HG03066 (cell line): ENCODE data around the gene TOP1.

ENCODE experiments used
- ATAC-seq: cut with Tn5 transposase; IDR thresholded peaks from one replicate; pipeline ENCODE4 v1.9.1; 2021; ENCODE audit warnings: low read depth; ENCODE audit not compliant: unreplicated experiment

TOP1 gene

DNA sequence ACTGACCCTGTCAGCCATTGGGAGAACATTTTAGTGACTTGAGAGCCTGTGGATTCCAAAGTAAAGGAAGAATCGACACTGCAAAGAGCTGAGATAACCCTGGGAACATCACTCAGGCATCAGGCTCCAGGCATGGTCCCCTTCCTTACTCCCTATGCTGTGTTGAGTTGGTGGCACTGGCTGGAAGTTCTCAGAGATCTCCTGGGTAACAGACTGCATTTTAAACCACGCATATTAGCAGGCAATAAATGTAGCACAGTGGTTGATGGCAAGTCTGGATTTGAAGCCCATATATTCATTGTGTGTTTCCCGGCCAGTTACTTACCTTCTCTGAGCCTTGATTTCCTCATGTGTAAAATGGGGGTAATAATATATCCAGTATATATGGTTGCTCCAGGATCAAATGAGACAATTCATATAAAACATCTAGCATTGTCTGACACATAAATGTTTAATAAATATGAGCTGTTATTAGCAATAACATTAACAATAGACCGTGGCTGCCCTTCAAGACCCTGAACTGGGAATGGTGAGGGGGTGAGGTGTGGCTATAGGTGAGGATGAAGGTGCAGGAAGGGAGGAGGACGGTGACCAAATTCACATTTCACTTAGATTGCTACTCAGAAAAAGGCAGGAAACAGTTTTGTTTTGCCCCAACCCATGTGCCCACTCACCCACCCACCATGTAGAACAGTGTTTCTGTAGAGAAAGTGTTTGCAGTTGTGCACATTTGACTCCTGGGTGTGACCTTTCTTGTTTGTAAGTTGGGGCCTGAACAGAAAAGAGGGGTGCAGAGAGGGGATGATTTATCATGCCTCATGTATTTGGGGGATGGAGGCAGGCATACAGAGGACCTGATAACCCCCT is 110.8 kb downstream of the TOP1 start:
- ATAC-seq, result no peak

DNA sequence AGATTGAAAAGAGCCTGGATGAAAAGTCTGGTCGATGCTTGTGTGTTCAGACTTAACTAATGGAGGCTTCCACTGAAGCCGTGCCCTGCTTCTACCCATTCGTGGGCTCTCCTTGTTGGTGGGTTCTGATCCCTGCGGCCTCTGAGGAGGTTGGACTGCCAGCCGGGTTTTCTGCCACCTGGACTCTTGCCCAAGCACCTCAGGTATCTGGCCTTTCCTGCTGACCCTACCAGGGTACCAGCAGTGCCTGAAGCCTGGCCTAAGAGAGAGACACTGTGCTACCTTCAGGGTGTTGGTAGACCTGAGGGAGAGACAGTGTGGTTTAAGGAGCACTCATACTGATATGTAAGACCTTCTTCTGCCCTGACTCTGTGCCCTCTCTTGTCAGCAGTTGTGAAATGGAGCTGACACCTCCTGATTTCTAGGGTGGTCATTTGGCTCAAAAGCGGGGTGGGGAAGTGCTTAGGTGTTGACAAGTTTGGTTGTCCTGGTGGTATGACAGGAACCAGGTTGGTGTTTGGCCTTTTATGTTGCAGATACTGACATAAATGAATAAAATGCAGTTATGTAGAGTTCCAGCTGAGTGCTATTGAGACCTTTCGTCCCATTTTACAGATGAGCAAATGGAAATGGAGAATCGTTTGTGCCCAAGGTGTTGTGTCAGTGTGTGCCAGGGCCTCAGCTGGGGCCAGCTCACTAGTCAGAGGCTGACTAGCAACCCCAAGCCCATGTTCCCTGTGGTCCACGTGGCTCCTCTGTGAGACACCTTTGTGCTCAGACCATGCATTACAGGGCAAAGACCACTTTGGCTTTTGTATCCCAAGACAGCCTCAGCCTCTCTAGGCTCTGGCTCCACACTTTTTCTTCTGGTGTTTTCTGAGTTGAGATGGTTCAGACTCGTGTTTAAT is 111.9 kb downstream of the TOP1 start:
- ATAC-seq, result no peak

DNA sequence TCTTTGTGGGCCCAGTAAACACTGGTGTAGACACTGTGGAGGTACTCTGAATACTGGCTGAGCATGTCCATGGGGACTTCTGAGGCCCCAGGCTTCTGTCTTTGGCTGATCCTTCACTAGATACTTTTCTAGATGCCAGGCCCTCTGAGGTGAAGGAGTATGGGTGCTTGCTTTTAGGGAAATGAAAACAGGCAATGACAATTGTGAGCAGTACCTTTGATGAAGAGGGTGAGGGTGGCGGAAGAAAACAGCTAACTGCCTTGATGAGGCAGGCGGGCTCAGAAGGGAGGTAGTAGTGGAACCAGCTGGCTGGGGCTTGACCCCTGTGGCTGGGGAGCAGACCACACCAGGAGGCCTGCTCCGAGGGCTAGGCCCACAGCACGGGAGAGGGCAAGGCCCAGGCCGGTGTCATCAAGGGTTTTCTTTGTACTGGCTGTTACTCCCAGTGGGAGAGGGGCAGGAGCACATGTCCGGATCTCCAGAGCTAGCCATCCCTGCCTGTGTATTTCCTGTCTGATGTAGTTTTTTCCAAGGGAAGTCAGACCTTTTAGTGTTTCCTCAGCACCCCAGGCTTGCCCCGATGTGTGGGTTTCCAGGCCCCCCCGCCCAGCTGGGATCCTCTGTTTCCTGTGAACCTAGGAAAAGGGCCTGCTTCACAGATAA is 112.7 kb downstream of the TOP1 start:
- no peak for ATAC-seq

DNA sequence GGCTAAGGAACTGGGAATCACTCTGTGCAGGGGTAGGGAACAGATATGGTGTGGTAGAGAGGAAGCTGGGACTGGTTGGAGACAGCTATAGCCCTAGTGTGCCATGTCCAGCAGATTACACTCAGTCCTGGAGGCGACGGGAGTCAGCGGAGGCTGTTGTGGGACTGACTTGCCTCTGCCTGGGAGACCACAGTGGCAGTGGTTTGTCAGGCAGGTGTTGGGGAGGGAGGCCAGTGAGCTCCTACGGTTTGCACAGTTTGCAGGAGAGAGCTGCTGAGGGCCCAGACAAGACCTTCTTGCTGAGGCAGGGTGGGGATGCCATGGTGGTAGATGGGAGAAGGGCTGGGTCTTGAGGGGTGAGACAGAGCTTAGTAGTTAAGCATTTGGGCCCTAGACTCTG is 113.6 kb downstream of the TOP1 start:
- ATAC-seq, result no peak

DNA sequence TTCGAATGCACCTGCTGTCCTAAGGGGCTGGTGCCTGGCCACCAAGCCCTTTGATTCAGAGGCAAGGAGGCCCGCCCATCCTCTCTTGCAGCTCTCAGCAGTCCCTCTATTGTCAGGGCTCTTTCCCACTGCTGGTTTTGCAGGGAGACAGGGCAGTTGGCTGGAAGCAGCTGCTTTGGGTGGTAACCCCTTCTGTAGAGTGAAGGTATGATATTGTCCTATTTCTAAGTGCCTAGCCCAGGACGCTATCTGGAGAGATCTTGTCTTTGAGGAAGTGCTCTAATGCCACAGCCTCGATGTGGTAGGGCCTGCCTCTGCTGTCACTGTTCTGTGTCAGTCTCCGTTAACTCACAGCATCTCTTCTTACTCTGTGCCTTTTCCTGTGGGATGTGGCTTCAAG is 114.3 kb downstream of the TOP1 start:
- ATAC-seq, result no peak

GRCh38 chr20:41143354-41143753 is 114.7 kb downstream of the TOP1 start:
- no peak for ATAC-seq

DNA sequence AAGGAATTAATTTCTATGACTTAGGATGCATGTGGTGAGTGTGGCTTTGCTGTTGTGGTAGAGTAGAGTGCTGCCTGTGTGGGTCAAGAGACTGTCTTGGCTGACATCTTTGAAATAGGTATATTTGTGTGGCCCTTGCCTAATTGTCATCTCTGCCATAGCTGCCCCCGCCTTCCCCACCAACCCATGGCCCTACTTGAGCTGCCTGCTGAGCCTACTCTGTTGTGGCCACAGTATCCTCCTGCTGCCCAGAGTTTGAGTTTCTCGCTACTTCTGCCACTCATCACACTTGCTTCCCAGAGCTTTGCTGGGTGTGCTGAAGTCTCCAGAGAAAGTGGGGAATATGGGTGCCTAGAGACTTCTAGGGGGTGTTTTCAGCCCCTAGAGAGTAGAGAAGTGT is 116.7 kb downstream of the TOP1 start:
- no peak for ATAC-seq

DNA sequence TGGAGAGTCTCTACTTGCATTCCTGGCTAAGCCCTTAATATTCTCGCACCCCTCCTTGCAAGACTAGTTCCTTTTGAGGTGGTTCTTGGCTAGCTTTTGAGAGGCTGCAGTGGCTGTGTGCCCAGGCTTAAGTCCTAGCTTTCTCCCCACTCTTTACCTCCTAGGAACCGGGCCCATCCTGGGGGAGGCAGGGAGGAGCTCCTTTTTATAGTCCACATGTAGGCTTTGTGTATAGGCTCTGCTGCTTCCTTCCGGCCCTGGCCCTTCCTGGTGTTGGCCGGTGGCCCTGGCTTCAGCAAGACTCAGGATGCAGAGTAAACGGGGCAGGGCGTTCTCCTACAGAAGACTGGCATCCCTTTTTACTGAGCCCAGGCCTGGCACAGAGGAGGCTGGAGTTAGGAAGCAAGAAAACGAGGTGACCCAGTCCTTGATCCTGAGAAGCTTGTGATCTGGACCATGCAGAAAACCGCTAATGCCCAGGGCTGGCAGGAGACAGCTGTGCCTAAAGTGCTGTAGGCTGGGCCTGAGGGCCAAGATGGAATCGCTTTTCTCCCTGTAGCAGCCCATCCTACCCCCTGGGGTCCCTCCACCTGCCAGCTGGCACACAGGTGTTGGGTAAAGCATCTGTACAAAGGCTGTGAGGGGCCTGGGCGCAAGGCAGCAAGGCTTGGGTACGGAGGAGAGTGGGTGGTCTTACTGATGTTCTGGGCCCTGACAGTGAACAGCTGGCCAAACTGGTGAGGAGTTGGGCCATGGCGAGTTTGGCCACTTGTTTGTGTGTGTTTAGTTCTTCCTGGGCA is 117.4 kb downstream of the TOP1 start:
- ATAC-seq, result no peak

DNA sequence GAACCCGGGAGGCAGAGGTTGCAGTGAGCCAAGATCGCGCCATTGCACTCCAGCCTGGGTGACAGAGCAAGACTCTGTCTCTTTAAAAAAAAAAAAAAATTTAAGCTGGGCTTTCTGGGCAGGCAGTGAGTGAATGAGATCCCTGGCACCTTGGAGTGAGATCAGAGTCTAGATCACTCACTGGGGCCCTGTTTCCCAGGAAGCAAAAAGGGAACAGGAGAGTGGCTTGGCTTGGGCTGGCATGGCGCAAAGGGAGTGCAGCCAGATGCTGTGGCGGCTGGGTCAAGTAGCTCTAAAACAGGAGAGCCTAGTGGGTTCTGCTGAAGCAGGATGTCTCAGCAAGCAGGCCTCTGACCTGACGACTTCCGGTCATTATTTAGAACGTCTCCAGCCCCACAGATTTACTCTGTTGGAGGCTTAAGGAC is 119.2 kb downstream of the TOP1 start:
- no peak for ATAC-seq

DNA sequence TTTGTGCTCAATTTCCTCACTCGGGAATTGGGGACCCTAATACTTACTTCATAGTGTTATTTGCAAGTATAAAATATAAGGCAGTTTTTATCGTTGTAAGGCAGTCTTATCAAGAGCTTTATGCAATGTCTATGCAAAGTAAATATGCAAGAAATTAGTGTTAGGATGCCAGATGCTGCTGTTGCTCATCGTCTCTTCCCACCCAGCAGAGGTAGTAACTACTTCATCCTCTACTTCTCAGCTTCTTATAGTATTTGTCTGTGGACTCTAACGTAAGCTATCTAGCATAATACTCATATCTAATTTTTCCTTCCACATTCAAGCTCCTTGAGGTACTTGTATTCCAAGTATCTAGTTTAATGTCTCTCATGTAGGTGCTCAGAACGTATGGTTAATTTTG is 120.3 kb downstream of the TOP1 start:
- ATAC-seq, result no peak

DNA sequence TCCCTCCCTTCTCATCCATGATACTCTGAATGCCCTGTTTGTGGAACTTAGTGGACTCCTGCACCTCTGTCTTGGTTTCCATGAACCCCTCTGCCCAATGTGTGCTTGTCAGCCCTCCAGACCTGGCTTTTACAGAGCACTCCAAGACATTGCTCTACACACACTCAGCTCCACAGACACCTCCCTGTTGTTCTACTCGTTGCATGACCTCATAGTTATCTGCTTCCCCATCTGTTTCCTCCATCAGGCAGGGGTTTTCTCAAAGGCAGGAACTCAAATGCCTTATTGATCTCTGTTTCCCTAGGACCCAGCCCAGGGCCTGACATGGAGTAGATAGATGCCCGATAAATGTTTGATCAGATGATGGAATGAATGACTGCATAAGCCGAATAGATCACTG is 122.0 kb downstream of the TOP1 start:
- no peak for ATAC-seq

DNA sequence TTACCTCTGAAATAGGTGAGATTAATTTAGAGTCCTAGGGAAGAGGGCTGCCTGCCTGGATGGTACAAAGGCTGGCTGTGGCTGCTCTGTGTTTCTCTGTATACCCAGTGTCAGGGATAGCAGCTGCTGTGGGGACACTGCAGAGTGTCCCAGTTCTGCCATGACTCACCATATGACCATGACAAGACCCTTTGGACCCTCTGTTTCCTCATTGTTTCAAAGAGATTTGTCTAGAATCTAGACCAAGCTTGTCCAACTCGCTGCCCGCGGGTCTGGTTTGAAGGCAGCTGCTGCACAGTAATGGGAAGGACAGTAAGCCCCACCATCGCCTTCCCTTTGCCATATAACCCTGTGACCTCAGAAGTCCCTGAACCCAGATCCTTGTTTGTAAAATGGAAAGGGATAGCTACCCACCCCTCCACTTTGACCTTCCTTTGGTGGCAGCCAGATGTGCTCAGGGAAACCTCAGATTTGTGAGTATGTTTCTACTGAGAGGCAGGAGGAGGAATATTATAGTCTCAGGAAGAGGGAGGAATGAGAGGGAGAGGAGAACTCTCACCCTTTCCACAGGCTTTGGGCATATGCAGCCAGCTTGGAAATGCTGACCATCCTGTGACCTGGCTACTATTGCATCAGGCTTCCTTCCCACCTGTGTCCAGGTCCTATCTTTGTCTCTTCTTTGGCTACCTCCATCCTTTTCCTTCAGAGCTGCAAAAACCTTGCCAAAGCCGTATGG is 122.7 kb downstream of the TOP1 start:
- no peak for ATAC-seq

DNA sequence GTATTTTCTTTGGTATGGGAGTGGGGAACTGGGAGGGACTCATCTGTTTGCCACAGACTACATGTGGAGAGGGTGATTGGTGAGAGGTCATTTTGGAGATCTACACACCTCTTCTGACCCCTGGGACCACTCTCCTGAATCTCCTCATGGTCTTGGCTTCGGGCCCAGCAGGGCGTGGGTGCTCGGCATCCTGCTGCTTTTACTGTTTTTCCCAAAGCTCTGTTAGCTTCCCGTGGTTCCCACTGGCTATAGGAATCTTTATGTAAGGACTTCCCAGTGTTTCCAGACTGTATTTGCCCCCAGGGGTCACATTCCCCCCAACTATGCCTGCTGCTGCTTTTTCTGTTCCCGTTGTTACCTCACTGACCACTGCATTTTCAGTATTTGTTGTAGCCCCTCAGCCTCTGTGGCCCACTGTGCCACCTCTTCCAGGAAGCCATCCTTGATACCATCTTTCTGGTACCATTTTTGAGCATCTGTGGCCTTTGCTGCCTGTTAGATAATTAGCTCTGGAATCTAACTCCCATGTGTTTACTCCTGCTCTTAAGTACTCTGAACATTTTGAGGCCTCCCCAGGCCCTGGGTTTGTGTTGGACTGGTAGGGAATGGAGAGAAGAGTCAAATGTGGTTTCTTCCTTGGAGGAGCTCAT is 123.6 kb downstream of the TOP1 start:
- no peak for ATAC-seq

DNA sequence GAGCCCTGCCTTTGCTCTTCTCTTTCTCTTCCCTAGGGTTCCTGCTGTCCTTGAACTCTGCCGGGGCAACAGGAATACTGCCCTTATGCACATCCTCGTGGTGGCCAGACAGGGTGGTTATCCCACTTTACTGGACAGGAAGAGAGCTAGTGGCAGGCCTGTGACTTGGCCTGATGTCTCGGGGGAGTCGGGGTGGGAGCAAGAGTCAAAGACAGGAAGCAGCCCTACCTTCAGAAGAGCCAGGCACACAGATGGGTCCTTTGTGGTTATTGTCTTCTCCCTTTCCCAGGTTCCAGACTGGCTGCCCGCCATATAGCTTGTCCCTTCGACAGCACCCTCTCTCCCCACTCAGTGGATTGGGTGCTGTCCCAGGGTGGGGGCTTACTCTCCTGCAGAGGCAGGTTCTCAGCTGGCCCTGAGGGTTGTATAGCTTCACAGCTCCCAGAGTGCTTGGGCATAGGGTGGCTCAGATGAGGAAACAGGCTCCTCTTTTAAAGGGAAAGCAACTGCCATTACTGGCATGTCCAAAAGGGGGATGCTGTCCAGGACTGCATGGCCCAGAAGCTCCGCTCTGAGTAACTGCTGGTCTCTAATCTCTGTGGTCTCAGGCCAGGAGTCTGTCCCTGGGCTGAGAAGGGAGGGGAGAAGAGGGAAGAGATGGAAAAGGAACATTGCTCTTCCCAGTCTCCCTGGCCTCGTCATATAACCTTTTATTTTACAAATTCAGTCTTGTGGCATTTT is 126.0 kb downstream of the TOP1 start:
- no peak for ATAC-seq

DNA sequence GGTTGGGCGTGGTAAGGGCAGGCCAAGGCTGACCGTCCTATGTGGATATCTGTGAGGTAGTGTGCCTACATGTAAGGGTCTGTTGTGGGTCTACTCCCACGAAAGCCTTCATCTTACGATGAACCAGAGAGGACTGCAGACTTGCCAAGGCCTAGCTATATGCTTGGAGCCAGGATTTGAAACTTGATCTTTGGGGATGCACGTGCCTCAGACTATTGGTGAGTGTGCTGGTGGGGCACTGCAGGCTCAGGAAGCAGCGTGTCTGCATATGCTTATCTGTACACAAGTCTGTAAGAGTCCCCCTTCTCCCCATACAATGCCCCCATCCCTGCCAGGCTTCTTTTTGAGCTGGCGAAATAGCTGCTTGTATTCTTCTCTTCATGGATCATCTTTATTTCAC is 126.6 kb downstream of the TOP1 start:
- no peak for ATAC-seq

DNA sequence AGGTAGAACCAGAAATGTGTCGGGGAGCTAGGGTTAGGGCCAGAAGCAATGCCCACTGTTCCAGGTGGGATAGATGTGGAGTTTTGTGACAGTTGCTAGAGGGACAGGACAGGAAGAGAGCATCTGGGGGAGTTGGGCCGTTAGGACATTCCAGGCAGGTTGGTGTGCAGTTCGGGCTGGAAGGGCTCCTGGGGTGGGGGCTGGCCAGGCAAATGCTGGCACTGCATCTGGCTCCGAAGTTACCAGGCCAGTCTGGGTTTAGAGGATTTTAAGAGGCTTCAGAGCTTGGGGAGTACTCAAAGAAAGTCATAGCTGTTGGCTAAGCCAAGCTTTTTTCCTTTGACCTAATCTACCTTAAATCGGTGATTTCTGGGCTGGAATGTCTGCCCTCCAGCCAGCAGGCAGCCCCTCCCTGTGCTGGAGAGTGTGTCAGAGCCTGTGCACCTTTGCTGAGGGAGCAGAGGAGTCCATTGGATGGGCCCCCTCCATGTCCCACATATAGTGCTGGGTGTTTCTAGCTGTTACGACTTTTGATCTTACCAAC is 129.5 kb downstream of the TOP1 start:
- ATAC-seq, result no peak

- ATAC-seq, result no peak
Measured at GRCh38 chr20:41159547-41159946, 130.9 kb downstream of the TOP1 start.

GRCh38 chr20:41160686-41161085 is 132.1 kb downstream of the TOP1 start:
- ATAC-seq, result no peak
